ENCODE data around the gene ARHGEF28. TPM values are rescaled to one million over a fixed set of nuclear protein-coding genes. Genes with fewer than 3 reads are reported as not detected.
A peak's percentile ranks its signal among the peaks of the same experiment; 100 is the strongest.

The ARHGEF28 gene
- total and polyA plus RNA-seq, 2 of the 13 experiments (the other 11 are each of a cell fraction or from before 2014, with no cell fraction given) = 17.4 to 34.1 TPM

DNA sequence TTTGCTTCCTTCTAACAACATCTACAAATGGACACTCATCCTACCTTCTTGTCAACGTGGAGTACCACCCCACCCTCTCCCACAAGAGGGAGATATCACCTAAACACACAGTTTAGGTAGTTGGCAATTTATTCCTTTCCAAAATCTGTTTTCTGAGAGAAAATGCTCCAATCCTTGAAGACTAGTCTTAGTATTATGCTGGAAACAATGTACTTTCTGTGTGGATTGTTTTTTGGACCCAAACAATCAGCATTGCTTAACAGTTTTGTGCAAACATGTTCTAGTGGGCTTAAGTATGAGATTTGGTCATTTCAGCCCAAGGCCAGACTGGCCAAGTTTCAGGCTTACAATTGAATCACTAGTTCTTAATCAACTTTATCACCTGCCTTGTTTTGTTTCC, 359.1 kb downstream of the ARHGEF28 start (continued):
- no peak for TF ChIP-seq TRIM24 (CRISPR knock-in tag; IDR thresholded peaks at IDR 0.05)
- no peak for TF ChIP-seq MED8 (CRISPR knock-in tag; IDR thresholded peaks at IDR 0.05; ENCODE audit: insufficient replicate concordance)
- TF ChIP-seq ATF7 (IDR thresholded peaks at IDR 0.05) = no peak
- no peak for TF ChIP-seq ATF7 (CRISPR knock-in tag; IDR thresholded peaks at IDR 0.05)
- TF ChIP-seq ZFP36 (IDR thresholded peaks at IDR 0.05; ENCODE audit: borderline replicate concordance, low read depth, low read length, partially characterized antibody) = no peak
- no peak for TF ChIP-seq GATA4 (IDR thresholded peaks at IDR 0.05; ENCODE audit: borderline replicate concordance, low read depth)
- no peak for TF ChIP-seq KDM3A (CRISPR knock-in tag; IDR thresholded peaks at IDR 0.05; ENCODE audit: low read depth)
- no peak for TF ChIP-seq ESRRA (CRISPR knock-in tag; IDR thresholded peaks at IDR 0.05; ENCODE audit: low read depth)
- TF ChIP-seq, protein P1, sequence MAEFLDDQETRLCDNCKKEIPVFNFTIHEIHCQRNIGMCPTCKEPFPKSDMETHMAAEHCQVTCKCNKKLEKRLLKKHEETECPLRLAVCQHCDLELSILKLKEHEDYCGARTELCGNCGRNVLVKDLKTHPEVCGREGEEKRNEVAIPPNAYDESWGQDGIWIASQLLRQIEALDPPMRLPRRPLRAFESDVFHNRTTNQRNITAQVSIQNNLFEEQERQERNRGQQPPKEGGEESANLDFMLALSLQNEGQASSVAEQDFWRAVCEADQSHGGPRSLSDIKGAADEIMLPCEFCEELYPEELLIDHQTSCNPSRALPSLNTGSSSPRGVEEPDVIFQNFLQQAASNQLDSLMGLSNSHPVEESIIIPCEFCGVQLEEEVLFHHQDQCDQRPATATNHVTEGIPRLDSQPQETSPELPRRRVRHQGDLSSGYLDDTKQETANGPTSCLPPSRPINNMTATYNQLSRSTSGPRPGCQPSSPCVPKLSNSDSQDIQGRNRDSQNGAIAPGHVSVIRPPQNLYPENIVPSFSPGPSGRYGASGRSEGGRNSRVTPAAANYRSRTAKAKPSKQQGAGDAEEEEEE (CRISPR knock-in tag; IDR thresholded peaks at IDR 0.05; ENCODE audit: borderline replicate concordance) = no peak
- no peak for TF ChIP-seq ZNF232 (CRISPR knock-in tag; IDR thresholded peaks at IDR 0.05; ENCODE audit: borderline replicate concordance)
- no peak for TF ChIP-seq ZNF354B (CRISPR knock-in tag; IDR thresholded peaks at IDR 0.05)
- no peak for TF ChIP-seq ZSCAN30 (CRISPR knock-in tag; IDR thresholded peaks at IDR 0.05)
- TF ChIP-seq ZNF549 (CRISPR knock-in tag; IDR thresholded peaks at IDR 0.05) = no peak
- no peak for TF ChIP-seq BORCS8-MEF2B (CRISPR knock-in tag; IDR thresholded peaks at IDR 0.05)
- TF ChIP-seq HDAC2 (CRISPR knock-in tag; IDR thresholded peaks at IDR 0.05) = peak; percentile 57
- TF ChIP-seq, protein P2, sequence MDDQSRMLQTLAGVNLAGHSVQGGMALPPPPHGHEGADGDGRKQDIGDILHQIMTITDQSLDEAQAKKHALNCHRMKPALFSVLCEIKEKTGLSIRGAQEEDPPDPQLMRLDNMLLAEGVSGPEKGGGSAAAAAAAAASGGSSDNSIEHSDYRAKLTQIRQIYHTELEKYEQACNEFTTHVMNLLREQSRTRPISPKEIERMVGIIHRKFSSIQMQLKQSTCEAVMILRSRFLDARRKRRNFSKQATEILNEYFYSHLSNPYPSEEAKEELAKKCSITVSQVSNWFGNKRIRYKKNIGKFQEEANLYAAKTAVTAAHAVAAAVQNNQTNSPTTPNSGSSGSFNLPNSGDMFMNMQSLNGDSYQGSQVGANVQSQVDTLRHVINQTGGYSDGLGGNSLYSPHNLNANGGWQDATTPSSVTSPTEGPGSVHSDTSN (CRISPR knock-in tag; IDR thresholded peaks at IDR 0.05; ENCODE audit: borderline replicate concordance) = no peak
- TF ChIP-seq, protein P3, sequence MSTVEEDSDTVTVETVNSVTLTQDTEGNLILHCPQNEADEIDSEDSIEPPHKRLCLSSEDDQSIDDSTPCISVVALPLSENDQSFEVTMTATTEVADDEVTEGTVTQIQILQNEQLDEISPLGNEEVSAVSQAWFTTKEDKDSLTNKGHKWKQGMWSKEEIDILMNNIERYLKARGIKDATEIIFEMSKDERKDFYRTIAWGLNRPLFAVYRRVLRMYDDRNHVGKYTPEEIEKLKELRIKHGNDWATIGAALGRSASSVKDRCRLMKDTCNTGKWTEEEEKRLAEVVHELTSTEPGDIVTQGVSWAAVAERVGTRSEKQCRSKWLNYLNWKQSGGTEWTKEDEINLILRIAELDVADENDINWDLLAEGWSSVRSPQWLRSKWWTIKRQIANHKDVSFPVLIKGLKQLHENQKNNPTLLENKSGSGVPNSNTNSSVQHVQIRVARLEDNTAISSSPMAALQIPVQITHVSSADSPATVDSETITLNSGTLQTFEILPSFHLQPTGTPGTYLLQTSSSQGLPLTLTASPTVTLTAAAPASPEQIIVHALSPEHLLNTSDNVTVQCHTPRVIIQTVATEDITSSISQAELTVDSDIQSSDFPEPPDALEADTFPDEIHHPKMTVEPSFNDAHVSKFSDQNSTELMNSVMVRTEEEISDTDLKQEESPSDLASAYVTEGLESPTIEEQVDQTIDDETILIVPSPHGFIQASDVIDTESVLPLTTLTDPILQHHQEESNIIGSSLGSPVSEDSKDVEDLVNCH (CRISPR knock-in tag; IDR thresholded peaks at IDR 0.05) = no peak
- TF ChIP-seq, protein P4, sequence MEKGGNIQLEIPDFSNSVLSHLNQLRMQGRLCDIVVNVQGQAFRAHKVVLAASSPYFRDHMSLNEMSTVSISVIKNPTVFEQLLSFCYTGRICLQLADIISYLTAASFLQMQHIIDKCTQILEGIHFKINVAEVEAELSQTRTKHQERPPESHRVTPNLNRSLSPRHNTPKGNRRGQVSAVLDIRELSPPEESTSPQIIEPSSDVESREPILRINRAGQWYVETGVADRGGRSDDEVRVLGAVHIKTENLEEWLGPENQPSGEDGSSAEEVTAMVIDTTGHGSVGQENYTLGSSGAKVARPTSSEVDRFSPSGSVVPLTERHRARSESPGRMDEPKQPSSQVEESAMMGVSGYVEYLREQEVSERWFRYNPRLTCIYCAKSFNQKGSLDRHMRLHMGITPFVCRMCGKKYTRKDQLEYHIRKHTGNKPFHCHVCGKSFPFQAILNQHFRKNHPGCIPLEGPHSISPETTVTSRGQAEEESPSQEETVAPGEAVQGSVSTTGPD (CRISPR knock-in tag; IDR thresholded peaks at IDR 0.05) = no peak
- no peak for TF ChIP-seq ZMYM2 (CRISPR knock-in tag; IDR thresholded peaks at IDR 0.05)
